Kidney epithelial cell (primary cell): ENCODE data around the gene DDX56. TPM values are rescaled to one million over a fixed set of nuclear protein-coding genes. Genes with fewer than 3 reads are reported as not detected.

Source experiments
- DNase-seq: peaks from one replicate; pipeline ENCODE4 v3.0.0-alpha.2; 2010; ENCODE audit warnings: low read depth
- H3K27me3 ChIP-seq: 2 replicates; pipeline ENCODE4 v1.6.0; 2011; ENCODE audit warnings: low read length; ENCODE audit not compliant: control insufficient read depth, insufficient read depth
- H3K36me3 ChIP-seq: 2 replicates; pipeline ENCODE4 v1.5.1; 2011; ENCODE audit warnings: low read length; ENCODE audit not compliant: control insufficient read depth, insufficient read depth
- H3K4me3 ChIP-seq: 2 replicates; pipeline ENCODE4 v1.5.1; 2011; ENCODE audit warnings: low read depth, mild to moderate bottlenecking, control low read depth, low read length
- CTCF ChIP-seq: IDR thresholded peaks from 2 replicates; pipeline ENCODE4 v1.5.1; 2011; ENCODE audit warnings: mild to moderate bottlenecking, moderate library complexity, low read length, control low read depth, inconsistent platforms; ENCODE audit not compliant: insufficient read depth, poor library complexity, severe bottlenecking
- total RNA-seq: library from RNA; depleted of rRNA; stranded (reverse); fragments of >200 nt; gene quantifications from 2 replicates; pipeline ENCODE4 v1.2.3, GENCODE V29; 2015

Gene DDX56
- total RNA-seq, 1 donor from 2014 or later: 67.9 TPM

GRCh38 chr7:44524811-44525388, 48.8 kb downstream of the DDX56 start:
- DNase-seq: no peak
- H3K27me3 ChIP-seq: no peaks in the 10 kb centered on the region
- H3K4me3 ChIP-seq: no peak overlapping the region
- TF ChIP-seq CTCF: no peak
- no peaks in the 10 kb centered on the region for H3K36me3 ChIP-seq

- no peaks in the 10 kb centered on the region for H3K36me3 ChIP-seq
- TF ChIP-seq CTCF: no peak
- no peak for DNase-seq
- H3K4me3 ChIP-seq: no peak overlapping the region
- H3K27me3 ChIP-seq: no peaks in the 10 kb centered on the region
These were observed 51.4 kb downstream of the DDX56 start for GRCh38 chr7:44522315-44522714.

DNA sequence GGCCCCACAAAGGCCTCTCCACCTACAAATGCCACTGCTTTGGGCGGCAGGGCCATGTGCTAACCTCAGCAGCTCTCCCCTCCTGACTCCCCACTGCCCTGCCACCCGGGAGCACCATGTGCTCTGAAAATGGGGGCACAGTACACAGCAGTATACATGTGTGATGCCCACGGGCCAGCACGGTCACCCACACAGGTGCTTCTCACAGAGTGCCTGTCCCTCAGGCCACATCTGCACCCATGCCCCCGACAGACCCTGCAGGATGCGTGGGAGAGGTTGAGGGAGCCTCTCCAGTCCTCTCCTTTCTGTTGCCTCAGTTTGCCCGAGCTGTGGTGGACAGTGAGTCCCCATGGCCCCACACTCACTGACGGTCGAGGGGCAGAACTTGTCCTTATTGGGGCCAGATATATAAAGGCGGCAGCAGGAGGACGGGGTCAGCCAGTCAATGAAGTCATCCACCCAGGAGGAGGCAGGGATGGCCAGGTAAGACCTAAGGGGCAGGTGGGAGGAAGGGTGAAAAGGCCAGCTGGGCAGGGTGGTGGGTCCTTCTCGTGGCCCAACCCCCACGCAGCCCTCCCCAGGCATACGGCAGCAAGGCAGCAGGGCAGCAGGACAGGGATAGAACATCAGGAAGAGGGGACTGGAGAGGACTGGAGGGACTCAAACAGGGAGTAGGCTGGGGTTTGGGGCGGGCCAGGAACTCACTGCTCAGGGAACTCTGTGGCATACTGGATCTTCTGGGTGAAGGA, 52.2 kb downstream of the DDX56 start:
- no peak for TF ChIP-seq CTCF
- no peaks in the 10 kb centered on the region for H3K36me3 ChIP-seq

GRCh38 chr7:44520574-44520973, 53.1 kb downstream of the DDX56 start:
- Histone ChIP-seq H3K4me3 (no peak overlapping the region), H3K36me3 (no peaks in the 10 kb centered on the region), H3K27me3 (no peaks in the 10 kb centered on the region)
- no peak for TF ChIP-seq CTCF
- DNase-seq: no peak

More for the DNA sequence above, 52.2 kb downstream of the DDX56 start:
- H3K4me3 ChIP-seq: no peak overlapping the region
- DNase-seq: no peak
- no peaks in the 10 kb centered on the region for H3K27me3 ChIP-seq

GRCh38 chr7:44519546-44519945, 54.2 kb downstream of the DDX56 start:
- DNase-seq: no peak
- H3K36me3 ChIP-seq: no peaks in the 10 kb centered on the region
- no peak overlapping the region for H3K4me3 ChIP-seq
- no peak for TF ChIP-seq CTCF
- no peaks in the 10 kb centered on the region for H3K27me3 ChIP-seq
